ENCODE data around the gene WSB1.
A peak's percentile ranks its signal among the peaks of the same experiment; 100 is the strongest.
"Not testable (repeated sequence)": the region's sequence is repeated elsewhere in the genome, so short reads cannot be mapped to it uniquely, and the experiment has no call there.

Gene WSB1

GRCh38 chr17:27279132-27279531 lies 14.8 kb upstream of the WSB1 start:
- DNase-seq (ENCODE audit: low spot score), result not testable (repeated sequence)

GRCh38 chr17:27280527-27280926 lies 13.4 kb upstream of the WSB1 start:
- DNase-seq (ENCODE audit: low spot score), result no peak

- no peak for DNase-seq (ENCODE audit: low spot score)
Measured at GRCh38 chr17:27281438-27281837, 12.5 kb upstream of the WSB1 start.

GRCh38 chr17:27282054-27282551 lies 11.8 kb upstream of the WSB1 start:
- no peak for DNase-seq (ENCODE audit: low spot score)

GRCh38 chr17:27283060-27283459 lies 10.9 kb upstream of the WSB1 start:
- no peak for DNase-seq (ENCODE audit: low spot score)

- DNase-seq (ENCODE audit: low spot score), result no peak
Measured at GRCh38 chr17:27283751-27284150, 10.2 kb upstream of the WSB1 start.

- DNase-seq (ENCODE audit: low spot score), result no peak
Measured at GRCh38 chr17:27284811-27285415, 9.0 kb upstream of the WSB1 start.

GRCh38 chr17:27285516-27285915 lies 8.4 kb upstream of the WSB1 start:
- DNase-seq (ENCODE audit: low spot score), result no peak

- no peak for DNase-seq (ENCODE audit: low spot score)
Measured at GRCh38 chr17:27288183-27288582, 5.7 kb upstream of the WSB1 start.

- no peak for DNase-seq (ENCODE audit: low spot score)
Measured at GRCh38 chr17:27289856-27290255, 4.1 kb upstream of the WSB1 start.

GRCh38 chr17:27290916-27291598 lies 2.9 kb upstream of the WSB1 start:
- DNase-seq (ENCODE audit: low spot score), result no peak

GRCh38 chr17:27293359-27293897 lies 486 bp upstream of the WSB1 start:
- no peak for DNase-seq (ENCODE audit: low spot score)

- DNase-seq (ENCODE audit: low spot score), result peak; percentile 67
Measured at GRCh38 chr17:27294689-27295630, 1.0 kb downstream of the WSB1 start.

GRCh38 chr17:27295945-27296344 lies 2.0 kb downstream of the WSB1 start:
- DNase-seq (ENCODE audit: low spot score), result no peak

- DNase-seq (ENCODE audit: low spot score), result no peak
Measured at GRCh38 chr17:27296428-27296979, 2.6 kb downstream of the WSB1 start.

- DNase-seq (ENCODE audit: low spot score), result no peak
Measured at GRCh38 chr17:27299384-27300049, 5.6 kb downstream of the WSB1 start.

- DNase-seq (ENCODE audit: low spot score), result no peak
Measured at GRCh38 chr17:27303734-27304133, 9.8 kb downstream of the WSB1 start.

- no peak for DNase-seq (ENCODE audit: low spot score)
Measured at GRCh38 chr17:27306276-27306835, 12.4 kb downstream of the WSB1 start.

- DNase-seq (ENCODE audit: low spot score), result no peak
Measured at GRCh38 chr17:27310565-27311110, 16.7 kb downstream of the WSB1 start.

GRCh38 chr17:27313301-27313700 lies 19.4 kb downstream of the WSB1 start:
- no peak for DNase-seq (ENCODE audit: low spot score)

GRCh38 chr17:27315322-27315721 lies 21.4 kb downstream of the WSB1 start:
- DNase-seq (ENCODE audit: low spot score), result no peak
